Kidney (tissue), 14 donors: ENCODE data around the gene RIT2. TPM values are rescaled to one million over a fixed set of nuclear protein-coding genes. Genes with fewer than 3 reads are reported as not detected.

ENCODE experiments used
- DNase-seq, 5 donors: peaks; one replicate each; pipeline ENCODE4 v3.0.0-alpha.2; 2013 to 2020
- FAIRE-seq: peaks from 2 replicates; lab custom pipeline; 2012; peaks lifted over from hg19 to GRCh38; lab: Jason Lieb, UNC
- H3K27ac ChIP-seq, 2 donors: one replicate each; pipeline ENCODE4 v1.7.0; 2013; ENCODE audit warnings: low read depth in 2 of 2, low read length in 2 of 2, inconsistent platforms in 1 of 2
- H3K27me3 ChIP-seq: one replicate; pipeline ENCODE4 v1.7.1; 2013; ENCODE audit warnings: low read length, inconsistent platforms; ENCODE audit not compliant: control insufficient read depth, insufficient read depth
- H3K36me3 ChIP-seq, 3 donors: one replicate each; pipeline versions ENCODE4 v1.7.0 to v1.7.1; 2013; ENCODE audit warnings: low read length in 3 of 3, control low read depth in 1 of 3, inconsistent platforms in 1 of 3; ENCODE audit not compliant: insufficient read depth in 3 of 3, control insufficient read depth in 2 of 3
- H3K4me1 ChIP-seq, 3 donors: one replicate each; pipeline versions ENCODE4 v1.7.0 to v1.7.1; 2013; ENCODE audit warnings: low read length in 3 of 3, inconsistent platforms in 1 of 3, low read depth in 1 of 3; ENCODE audit not compliant: control insufficient read depth in 2 of 3, insufficient read depth in 2 of 3
- H3K4me3 ChIP-seq, 3 donors: one replicate each; pipeline versions ENCODE4 v1.7.0 to v1.8.1; 2013; ENCODE audit warnings: low read length in 3 of 3, control low read depth in 1 of 3, inconsistent platforms in 1 of 3
- H3K9ac ChIP-seq, 3 donors: one replicate each; pipeline versions ENCODE4 v1.7.0 to v1.7.1; 2013; ENCODE audit warnings: low read length in 3 of 3, control low read depth in 1 of 3, inconsistent platforms in 1 of 3
- H3K9me3 ChIP-seq, 3 donors: one replicate each; pipeline versions ENCODE4 v1.7.0 to v1.7.1; 2013; ENCODE audit warnings: low read length in 3 of 3, control low read depth in 1 of 3, inconsistent platforms in 1 of 3; ENCODE audit not compliant: control insufficient read depth in 2 of 3, insufficient read depth in 1 of 3
- intact Hi-C: fragments of 100-400 bp; cut with DNase I; formaldehyde crosslinking; loops from one replicate; pipeline ENCODE4 v1.11.1; 2022
- polyA plus RNA-seq: library from polyadenylated mRNA; stranded (reverse); fragments of 350-450 nt; fragmentation: Illumina TruSeq; extraction: RNeasy Lipid Tissue Mini Kit (QIAGEN cat#74804); gene quantifications from one replicate; pipeline ENCODE4 v1.2.3, GENCODE V29; 2014; ENCODE audit warnings: low read depth, low replicate concordance; ENCODE audit not compliant: insufficient read depth
- total RNA-seq: library from RNA; stranded (reverse); fragmentation: NEBNext Ultra II Directional; extraction: Animal tissue kit (Norgen Biotek cat#: 25700); gene quantifications from one replicate; pipeline ENCODE4 v1.2.1, GENCODE V29; 2021
- TF ChIP-seq, protein P1 (sequence below): IDR thresholded peaks from 3 replicates; pipeline ENCODE4 v1.5.1; 2012; ENCODE audit warnings: mild to moderate bottlenecking, moderate library complexity, borderline replicate concordance; ENCODE audit not compliant: insufficient read depth; ENCODE audit errors: extremely low read depth
- donor health status: control.
- donor health status: control.
- donor health status: control.
- donor health status: control.
- donor health status: control.
- donor health status: DM: yes; HTN: yes; CAD: no.
- donor health status: Normal renal cell carcinoma (clear cell type).

RIT2 gene
- total and polyA plus RNA-seq, 2 donors from 2014 or later, result not detected

DNA sequence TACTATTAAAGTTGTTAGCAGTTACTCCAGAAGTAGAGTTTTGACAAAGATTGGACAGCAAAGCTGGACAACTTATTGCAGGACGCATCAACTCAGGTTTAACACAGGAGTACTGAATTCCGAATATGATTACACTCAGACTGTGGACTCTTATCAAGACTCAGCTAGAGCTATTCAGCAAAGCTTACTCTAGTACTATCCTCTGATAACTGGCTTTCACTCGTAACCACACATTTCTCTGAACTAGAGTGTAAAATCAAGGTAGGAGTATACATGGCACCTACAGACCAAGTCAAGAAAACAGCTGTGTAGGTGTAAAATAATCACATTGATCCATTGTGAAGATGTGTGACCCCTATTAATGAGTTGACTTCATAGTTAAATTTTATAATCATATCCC lies 154.2 kb downstream of the RIT2 start:
- Histone ChIP-seq H3K27me3 (no peaks in the 10 kb centered on the region), H3K4me1 (no peaks in the 10 kb centered on the region), H3K9ac (no peak overlapping the region), H3K36me3 (no peaks in the 10 kb centered on the region), H3K27ac (no peak overlapping the region), H3K9me3 (no peaks in the 10 kb centered on the region), H3K4me3 (no peak overlapping the region)
- no peak for FAIRE-seq
- DNase-seq, result no peak
- TF ChIP-seq, protein P1, sequence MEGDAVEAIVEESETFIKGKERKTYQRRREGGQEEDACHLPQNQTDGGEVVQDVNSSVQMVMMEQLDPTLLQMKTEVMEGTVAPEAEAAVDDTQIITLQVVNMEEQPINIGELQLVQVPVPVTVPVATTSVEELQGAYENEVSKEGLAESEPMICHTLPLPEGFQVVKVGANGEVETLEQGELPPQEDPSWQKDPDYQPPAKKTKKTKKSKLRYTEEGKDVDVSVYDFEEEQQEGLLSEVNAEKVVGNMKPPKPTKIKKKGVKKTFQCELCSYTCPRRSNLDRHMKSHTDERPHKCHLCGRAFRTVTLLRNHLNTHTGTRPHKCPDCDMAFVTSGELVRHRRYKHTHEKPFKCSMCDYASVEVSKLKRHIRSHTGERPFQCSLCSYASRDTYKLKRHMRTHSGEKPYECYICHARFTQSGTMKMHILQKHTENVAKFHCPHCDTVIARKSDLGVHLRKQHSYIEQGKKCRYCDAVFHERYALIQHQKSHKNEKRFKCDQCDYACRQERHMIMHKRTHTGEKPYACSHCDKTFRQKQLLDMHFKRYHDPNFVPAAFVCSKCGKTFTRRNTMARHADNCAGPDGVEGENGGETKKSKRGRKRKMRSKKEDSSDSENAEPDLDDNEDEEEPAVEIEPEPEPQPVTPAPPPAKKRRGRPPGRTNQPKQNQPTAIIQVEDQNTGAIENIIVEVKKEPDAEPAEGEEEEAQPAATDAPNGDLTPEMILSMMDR, result no peak
- intact Hi-C loops, result no loop called here

DNA sequence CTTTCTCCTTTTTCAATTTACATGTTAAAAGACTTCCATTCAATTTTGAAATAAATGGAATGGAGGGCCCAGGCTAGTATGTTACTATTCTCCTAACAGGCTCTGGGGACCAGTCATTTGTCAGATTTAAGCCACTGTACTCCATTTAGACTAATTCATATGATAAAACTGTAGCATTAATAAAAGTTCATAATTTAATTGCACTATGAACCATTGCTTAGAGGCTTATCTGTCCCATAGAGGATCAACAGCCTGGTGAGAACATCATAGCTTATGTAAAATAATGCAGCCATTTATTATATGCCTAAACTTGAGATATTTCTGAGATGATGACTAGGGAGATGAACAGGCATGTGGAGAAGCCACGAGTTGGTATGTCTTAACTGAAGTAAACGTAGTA lies 156.0 kb downstream of the RIT2 start:
- no peak for FAIRE-seq
- H3K27ac ChIP-seq, result no peak overlapping the region

DNA sequence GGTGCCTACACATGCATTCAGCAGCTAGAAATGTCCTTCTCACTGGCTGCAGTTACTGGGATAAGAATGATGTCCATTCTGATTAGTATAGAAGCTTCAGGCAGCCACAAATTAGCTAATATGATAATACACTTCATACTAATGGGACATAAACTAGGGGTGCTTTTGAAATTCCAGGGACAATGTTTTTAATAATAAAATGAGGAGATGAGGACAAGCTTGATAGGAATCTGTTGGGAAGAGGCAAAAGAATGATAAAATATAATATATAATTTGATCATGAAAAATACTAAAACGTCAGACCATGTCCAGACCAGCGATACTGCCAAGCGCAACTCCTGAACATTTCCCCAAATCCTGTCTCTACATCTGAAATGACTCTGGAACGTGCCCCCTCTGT lies 157.1 kb downstream of the RIT2 start:
- H3K4me3 ChIP-seq, result no peak overlapping the region
- H3K4me1 ChIP-seq, result no peaks in the 10 kb centered on the region
- no peak for DNase-seq
- no peak overlapping the region for H3K27ac ChIP-seq
- H3K27me3 ChIP-seq, result no peaks in the 10 kb centered on the region
- no peaks in the 10 kb centered on the region for H3K36me3 ChIP-seq
- TF ChIP-seq, protein P1, result no peak
- H3K9me3 ChIP-seq, result no peaks in the 10 kb centered on the region
- no peak for FAIRE-seq
- no peak overlapping the region for H3K9ac ChIP-seq
- intact Hi-C loops, result no loop called here

More for the DNA sequence above, 156.0 kb downstream of the RIT2 start:
- Histone ChIP-seq H3K36me3 (no peaks in the 10 kb centered on the region), H3K9me3 (no peaks in the 10 kb centered on the region), H3K27me3 (no peaks in the 10 kb centered on the region), H3K9ac (no peak overlapping the region), H3K4me1 (no peaks in the 10 kb centered on the region), H3K4me3 (no peak overlapping the region)
- DNase-seq, result no peak
- intact Hi-C loops, result no loop called here
- TF ChIP-seq, protein P1, result no peak

DNA sequence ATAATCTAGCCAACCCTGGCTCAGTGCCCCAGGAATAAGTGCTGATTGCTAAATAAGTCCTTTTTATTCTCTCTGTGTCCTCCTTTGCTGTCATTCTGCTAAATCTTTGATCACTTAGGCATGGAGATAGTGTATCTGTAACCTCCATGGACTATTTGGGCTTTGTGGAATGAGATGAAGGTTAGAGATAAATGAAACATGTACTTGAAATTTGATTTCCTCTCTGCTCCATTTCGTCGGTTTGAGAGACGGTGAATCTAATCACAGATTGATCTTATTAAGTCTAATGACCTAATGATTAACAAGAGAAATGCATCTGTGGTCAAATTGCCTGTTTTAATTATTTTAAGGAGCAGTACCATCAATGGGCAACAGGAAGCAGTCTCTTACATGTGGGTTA lies 159.2 kb downstream of the RIT2 start:
- no peak for DNase-seq
- no peak overlapping the region for H3K27ac ChIP-seq
- no peak overlapping the region for H3K9ac ChIP-seq
- H3K4me1 ChIP-seq, result no peaks in the 10 kb centered on the region
- TF ChIP-seq, protein P1, result no peak
- no peak for FAIRE-seq
- no peaks in the 10 kb centered on the region for H3K27me3 ChIP-seq
- no peaks in the 10 kb centered on the region for H3K9me3 ChIP-seq
- no peak overlapping the region for H3K4me3 ChIP-seq
- intact Hi-C loops, result no loop called here
- H3K36me3 ChIP-seq, result no peaks in the 10 kb centered on the region
